Prostate gland (tissue), 2 donors: ENCODE measurements around the gene CACNA1B.

Source experiments
- CTCF ChIP-seq, 4 experiments: fragments of 200-600 bp in 2 of 4; fragments of 450-650 bp in 2 of 4; sonication (generic) in 2 of 4; IDR thresholded peaks; 1 replicate in 3 of 4; 2 replicates in 1 of 4; pipeline ENCODE4 v1.5.1; 2016 to 2019; ENCODE audit warnings: antibody characterized with exemption in 4 of 4, mild to moderate bottlenecking in 2 of 4, moderate library complexity in 2 of 4
- POLR2A ChIP-seq: fragments of 450-650 bp; IDR thresholded peaks from one replicate; pipeline ENCODE4 v1.6.1; 2016; ENCODE audit warnings: antibody characterized with exemption, mild to moderate bottlenecking
- POLR2AphosphoS5 ChIP-seq: sonication (generic); formaldehyde crosslinking; IDR thresholded peaks from one replicate; pipeline ENCODE4 v1.6.1; 2017; ENCODE audit warnings: antibody characterized with exemption

DNA sequence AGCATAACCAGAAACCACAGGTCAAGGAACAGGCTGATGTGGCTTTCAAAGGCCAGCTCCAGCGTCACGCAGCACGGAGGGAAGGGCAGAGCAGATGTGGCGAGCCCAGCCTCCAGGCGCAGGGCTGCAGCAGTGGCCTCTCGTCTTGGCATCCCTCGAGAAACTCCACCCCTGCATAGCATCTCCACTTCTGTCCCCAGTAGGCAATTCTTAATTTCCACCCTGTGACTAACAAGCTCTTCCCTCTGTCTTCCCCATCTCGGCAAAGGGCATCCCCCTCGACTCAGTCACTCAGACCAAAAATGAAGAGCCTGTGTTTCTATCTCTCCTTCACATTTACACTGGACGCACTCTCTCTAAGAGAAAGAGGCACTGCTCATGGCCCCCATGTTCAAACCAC is 1.7 kb upstream of the CACNA1B start:
- no peak for TF ChIP-seq CTCF (IDR thresholded peaks at IDR 0.05)
- no peak for TF ChIP-seq POLR2A
- TF ChIP-seq POLR2AphosphoS5, result no peak
